NCI-H510A treated with DMSO at 0.1 percent for 48 hours (cell line): ENCODE data around the gene WHRN.

ENCODE experiments used
- DNase-seq: peaks from one replicate; lab custom pipeline; 2025; lab: John Stamatoyannopoulos, UW

WHRN gene

GRCh38 chr9:114364134-114365041, 140.9 kb downstream of the WHRN start:
- DNase-seq: no peak

DNA sequence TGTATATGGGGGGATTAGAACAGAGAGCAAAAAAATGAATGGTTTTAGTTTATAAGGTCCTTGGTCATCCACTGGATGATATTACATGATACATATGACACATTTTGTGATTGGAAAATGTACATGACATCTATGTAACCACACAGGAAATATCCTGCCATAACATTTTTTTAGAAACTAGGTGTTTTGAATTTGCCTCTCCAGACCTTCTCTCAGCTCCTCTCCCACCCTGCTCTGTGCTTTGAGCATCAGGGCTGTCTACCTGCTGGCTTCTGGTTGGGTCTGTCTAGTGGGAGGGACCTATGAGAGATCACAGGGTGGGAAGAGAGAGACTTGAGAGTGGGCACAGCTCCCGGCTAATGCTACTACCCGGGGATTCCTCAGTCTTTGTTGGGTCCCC, 141.8 kb downstream of the WHRN start:
- no peak for DNase-seq

DNA sequence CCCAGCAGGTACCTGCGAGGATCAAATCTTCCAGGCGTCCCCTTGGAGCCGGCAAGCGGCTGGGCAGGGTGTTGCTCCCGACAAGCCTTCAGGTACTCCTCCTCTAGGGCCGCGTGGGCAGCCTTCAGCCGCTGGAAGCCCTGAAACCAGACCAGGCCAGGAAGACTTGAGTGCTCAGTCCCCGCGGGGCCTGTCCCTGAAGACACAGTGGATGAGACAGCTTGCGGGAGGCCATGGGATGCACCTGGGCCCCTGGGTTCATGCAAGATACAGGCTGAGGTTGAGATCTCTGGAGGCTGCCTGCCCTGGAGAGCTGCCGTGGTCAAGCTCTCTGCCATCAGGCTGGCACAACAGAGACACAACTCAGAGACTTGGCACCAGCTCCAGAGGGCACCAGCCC, 142.9 kb downstream of the WHRN start:
- no peak for DNase-seq

GRCh38 chr9:114361542-114361941, 143.7 kb downstream of the WHRN start:
- no peak for DNase-seq

GRCh38 chr9:114359801-114360200, 145.5 kb downstream of the WHRN start:
- no peak for DNase-seq

DNA sequence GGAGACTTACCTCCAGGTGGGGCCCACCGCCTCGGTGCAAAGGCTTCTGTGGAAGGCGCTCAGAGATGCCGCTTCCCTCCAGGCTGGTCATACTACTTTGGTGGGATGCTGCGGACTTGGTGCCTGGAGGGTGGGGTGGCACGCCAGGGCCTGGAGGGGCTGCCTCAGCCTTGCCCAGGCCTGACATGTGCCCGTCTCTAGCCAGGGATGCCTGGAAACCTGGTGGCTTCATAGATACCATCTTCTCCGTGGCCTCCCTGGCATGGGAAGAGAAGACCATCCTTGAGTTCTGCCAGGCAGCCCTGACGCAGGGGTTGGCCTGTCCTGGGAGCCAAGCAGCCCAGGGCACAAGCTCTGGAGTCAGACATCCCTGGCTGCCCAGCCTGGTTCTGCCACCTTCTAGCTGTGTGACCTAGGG, 147.4 kb downstream of the WHRN start:
- no peak for DNase-seq

GRCh38 chr9:114357360-114357759, 147.9 kb downstream of the WHRN start:
- no peak for DNase-seq

DNA sequence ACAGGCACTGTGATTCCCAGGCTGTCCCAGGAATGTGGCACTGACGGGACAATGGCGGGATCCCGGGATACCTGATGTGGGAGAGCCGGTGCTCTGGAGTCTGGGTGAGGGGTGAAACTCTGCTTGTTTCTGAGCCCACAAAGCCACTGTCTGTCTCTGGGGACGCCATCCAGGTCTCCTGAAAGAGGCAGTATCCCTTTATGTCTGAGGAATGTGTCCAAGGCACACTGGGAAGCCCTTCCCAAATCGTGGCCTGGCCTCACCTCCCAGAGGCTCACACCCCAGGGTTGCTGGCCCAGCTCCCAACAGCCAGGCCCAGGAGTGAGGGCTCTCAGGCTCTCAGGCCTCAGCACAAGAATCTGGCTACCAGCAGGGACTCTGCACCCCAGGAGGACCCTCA, 148.5 kb downstream of the WHRN start:
- no peak for DNase-seq

DNA sequence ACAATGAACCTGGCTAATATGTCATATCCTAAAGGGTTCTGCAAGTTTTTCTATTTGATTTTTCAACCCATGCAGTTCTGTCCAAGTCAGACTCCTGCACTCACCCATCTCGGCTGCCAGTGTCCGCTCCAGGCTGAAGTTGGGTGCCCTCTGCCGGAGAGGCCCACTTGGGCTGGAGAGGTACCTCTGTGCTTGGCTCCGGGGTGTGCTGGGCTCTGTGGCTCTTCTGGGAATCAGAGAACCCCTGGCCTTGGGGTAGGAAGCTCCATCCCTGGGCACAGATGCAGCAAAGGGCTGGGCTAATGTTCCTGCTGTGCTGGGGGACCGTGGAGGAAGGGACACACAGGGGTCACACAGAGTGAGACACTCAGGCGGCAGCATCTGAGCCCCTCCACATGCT, 149.5 kb downstream of the WHRN start:
- DNase-seq: no peak
